Spleen (tissue), 7 donors: ENCODE measurements around the gene PNMA8C.

Source experiments
- CTCF ChIP-seq, 11 experiments: fragments of 200-600 bp in 7 of 11; fragments of 450-650 bp in 4 of 11; sonication (generic) in 4 of 11; IDR thresholded peaks in 8 of 11; conservative IDR thresholded peaks in 3 of 11; 1 replicate in 7 of 11; 2 replicates in 4 of 11; pipeline versions ENCODE4 v1.4.0 to v1.8.0; 2016 to 2021; ENCODE audit warnings: antibody characterized with exemption in 11 of 11, inconsistent platforms in 4 of 11, mild to moderate bottlenecking in 1 of 11
- POLR2A ChIP-seq, 3 donors: fragments of 450-650 bp; IDR thresholded peaks; one replicate each; pipeline ENCODE4 v1.5.1; 2017; ENCODE audit warnings: antibody characterized with exemption in 3 of 3, mild to moderate bottlenecking in 1 of 3
- POLR2AphosphoS5 ChIP-seq, 3 donors: sonication (generic); formaldehyde crosslinking; IDR thresholded peaks; one replicate each; pipeline ENCODE4 v1.5.1; 2017; ENCODE audit warnings: antibody characterized with exemption in 3 of 3
- donor health status: DM: no; HTN: no; CAD: no; lungs with moderate emphysema.
- donor health status: DM: no; HTN: no; CAD: no.
- donor health status: DM: no; HTN: no; CAD: no.

- no peak for TF ChIP-seq POLR2A (IDR thresholded peaks at IDR 0.05)
- TF ChIP-seq CTCF (IDR thresholded peaks at IDR 0.05 in 8 of 11, conservative IDR thresholded peaks at IDR 0.05 in 3 of 11): no peak
- TF ChIP-seq POLR2AphosphoS5 (IDR thresholded peaks at IDR 0.05): peak; percentile 15 to 81 (median 81)
Observed at GRCh38 chr19:46413262-46414031, 15.3 kb downstream of the PNMA8C start, which contains the start of gene CCDC8.
